HCT116 (cell line): ENCODE results near the gene SLC2A1. TPM values are rescaled to one million over a fixed set of nuclear protein-coding genes. Genes with fewer than 3 reads are reported as not detected.

Source experiments
- ATAC-seq: fragments of 200-7000 bp; cut with Tn5 transposase; 2 replicates; pipeline ENCODE4 v1.9.1; 2020; ENCODE audit warnings: mild to moderate bottlenecking, moderate library complexity
- BruUV-seq: library from RNA; stranded (reverse); fragments of 400-500 nt; replicated peaks from 2 replicates; lab custom pipeline; 2021; lab: Mats Ljungman, UMichigan
- CTCF ChIA-PET: fragments of 300-600 bp; sonication (Branson Sonifier 250); formaldehyde crosslinking; loops from one replicate; lab custom pipeline; 2021; ENCODE audit warnings: antibody characterized with exemption; lab: Charles Lee
- POLR2A ChIA-PET: fragments of 300-600, 350-600 bp; sonication (Branson Sonifier 250); formaldehyde crosslinking; loops from one replicate; lab custom pipeline; 2021; ENCODE audit warnings: antibody characterized with exemption; lab: Charles Lee
- RAD21 ChIA-PET, 2 experiments: fragments of 300-600 bp; sonication (Branson Sonifier 250); formaldehyde crosslinking; loops; one replicate each; lab custom pipeline; 2023; ENCODE audit warnings: low total read pairs in 2 of 2; ENCODE audit not compliant: uncharacterized antibody in 2 of 2, unreplicated experiment in 2 of 2, low non-redundant PET in 1 of 2; lab: Charles Lee
- DNase-seq: peaks from one replicate; pipeline ENCODE4 v3.0.0-alpha.2; 2010; ENCODE audit warnings: low read depth, low spot score
- H2AFZ ChIP-seq: fragments of 200-600 bp; shearing (Covaris generic), sonication (generic); 2 replicates; pipeline ENCODE4 v1.6.1; 2017; ENCODE audit warnings: low read depth, mixed run types, mixed read lengths, antibody characterized with exemption, low read length; ENCODE audit not compliant: poor library complexity, severe bottlenecking
- H3K27ac ChIP-seq: 2 replicates; pipeline ENCODE4 v1.5.1; 2012; ENCODE audit warnings: low read depth, low read length
- H3K27me3 ChIP-seq: fragments of 200-600 bp; sonication (generic); 2 replicates; pipeline ENCODE4 v1.6.1; 2016; ENCODE audit warnings: mixed run types, low read length, mixed read lengths; ENCODE audit not compliant: insufficient read depth
- H3K36me3 ChIP-seq, 2 experiments: fragments of 200-500 bp in 1 of 2; fragments of 200-600 bp in 1 of 2; sonication (Bioruptor generic) in 1 of 2; sonication (generic) in 1 of 2; 2 replicates each; pipeline versions ENCODE4 v1.5.1 to v1.6.1; 2014 to 2016; ENCODE audit warnings: low read length in 2 of 2, inconsistent platforms in 1 of 2, mixed read lengths in 1 of 2, mixed run types in 1 of 2; ENCODE audit not compliant: insufficient read depth in 2 of 2, control insufficient read depth in 1 of 2
- H3K4me1 ChIP-seq, 2 experiments: fragments of 200-600 bp in 1 of 2; sonication (generic) in 1 of 2; 2 replicates each; pipeline versions ENCODE4 v1.5.1 to v1.6.1; 2012 to 2017; ENCODE audit warnings: low read length in 2 of 2, inconsistent platforms in 1 of 2, mild to moderate bottlenecking in 1 of 2, mixed read lengths in 1 of 2, mixed run types in 1 of 2, moderate library complexity in 1 of 2; ENCODE audit not compliant: insufficient read depth in 2 of 2, control insufficient read depth in 1 of 2
- H3K4me2 ChIP-seq: fragments of 200-600 bp; sonication (generic); 2 replicates; pipeline ENCODE4 v1.6.1; 2017; ENCODE audit warnings: mixed run types, low read length, mixed read lengths
- H3K4me3 ChIP-seq, 2 experiments: fragments of 200-600 bp in 1 of 2; sonication (generic) in 1 of 2; replicated peaks in 1 of 2; 2 replicates each; pipeline ENCODE4 v1.5.1; 2011 to 2016; ENCODE audit warnings: low read length in 2 of 2, control low read depth in 1 of 2, low read depth in 1 of 2, mild to moderate bottlenecking in 1 of 2, mixed read lengths in 1 of 2, mixed run types in 1 of 2
- H3K79me2 ChIP-seq: fragments of 200-600 bp; sonication (generic); 2 replicates; pipeline ENCODE4 v1.6.1; 2017; ENCODE audit warnings: mild to moderate bottlenecking, mixed run types, low read length, moderate library complexity, mixed read lengths; ENCODE audit not compliant: insufficient read depth
- H3K9ac ChIP-seq: fragments of 200-600 bp; sonication (generic); 2 replicates; pipeline ENCODE4 v1.6.1; 2016; ENCODE audit warnings: low read length, mixed read lengths
- H3K9me2 ChIP-seq: fragments of 200-600 bp; sonication (generic), shearing (Covaris generic); 2 replicates; pipeline ENCODE4 v1.6.1; 2017; ENCODE audit warnings: mixed run types, mild to moderate bottlenecking, moderate library complexity; ENCODE audit not compliant: insufficient read depth
- H3K9me3 ChIP-seq, 2 experiments: fragments of 200-500 bp in 1 of 2; fragments of 200-600 bp in 1 of 2; sonication (Bioruptor generic) in 1 of 2; sonication (generic) in 1 of 2; 2 replicates each; pipeline ENCODE4 v1.6.1; 2014 to 2017; ENCODE audit warnings: low read length in 2 of 2, mixed read lengths in 2 of 2, inconsistent platforms in 1 of 2, low read depth in 1 of 2, mild to moderate bottlenecking in 1 of 2, mixed run types in 1 of 2, moderate library complexity in 1 of 2; ENCODE audit not compliant: control insufficient read depth in 1 of 2, insufficient read depth in 1 of 2
- H4K20me1 ChIP-seq: fragments of 200-600 bp; sonication (generic), shearing (Covaris generic); 2 replicates; pipeline ENCODE4 v1.6.1; 2017; ENCODE audit warnings: mixed run types, mild to moderate bottlenecking, moderate library complexity; ENCODE audit not compliant: insufficient read depth
- CBX3 ChIP-seq: IDR thresholded peaks from 2 replicates; pipeline ENCODE4 v1.6.1; 2012; ENCODE audit warnings: low read depth
- CEBPB ChIP-seq: IDR thresholded peaks from 2 replicates; pipeline ENCODE4 v1.6.1; 2012; ENCODE audit warnings: low read depth
- EZH2 ChIP-seq: fragments of 200-600 bp; sonication (generic); IDR thresholded peaks from 2 replicates; pipeline ENCODE4 v1.6.1; 2017; ENCODE audit warnings: antibody characterized with exemption, mixed run types
- FOSL1 ChIP-seq: IDR thresholded peaks from 2 replicates; pipeline ENCODE4 v1.6.1; 2012; ENCODE audit warnings: low read depth
- POLR2AphosphoS5 ChIP-seq: IDR thresholded peaks from 2 replicates; pipeline ENCODE4 v1.6.1; 2011; ENCODE audit warnings: mild to moderate bottlenecking, low read depth, low read length, moderate library complexity
- REST ChIP-seq: IDR thresholded peaks from 2 replicates; pipeline ENCODE4 v1.6.1; 2012; ENCODE audit warnings: low read depth
- SIN3A ChIP-seq: IDR thresholded peaks from 2 replicates; pipeline ENCODE4 v1.6.1; 2012; ENCODE audit warnings: low read depth
- SRF ChIP-seq: IDR thresholded peaks from 2 replicates; pipeline ENCODE4 v1.6.1; 2012; ENCODE audit warnings: low read depth
- TCF7L2 ChIP-seq: IDR thresholded peaks from 2 replicates; pipeline ENCODE4 v1.7.0; 2011; ENCODE audit warnings: borderline replicate concordance, inconsistent platforms; ENCODE audit not compliant: insufficient read depth, insufficient read length; ENCODE audit errors: extremely low read depth
- intact Hi-C: fragments of 100-400 bp; cut with micrococcal nuclease; formaldehyde crosslinking; loops from 2 replicates; pipeline ENCODE4 v1.10.0; 2022
- total RNA-seq: library from RNA; stranded (reverse); gene quantifications from one replicate; pipeline ENCODE4 v1.2.1, GENCODE V29; 2021; ENCODE audit not compliant: unreplicated experiment
- TF ChIP-seq, protein P1 (sequence below): IDR thresholded peaks from 2 replicates; pipeline ENCODE4 v1.6.1; 2012

The SLC2A1 gene
- total RNA-seq, 1 experiment from 2014 or later: 248 TPM

DNA sequence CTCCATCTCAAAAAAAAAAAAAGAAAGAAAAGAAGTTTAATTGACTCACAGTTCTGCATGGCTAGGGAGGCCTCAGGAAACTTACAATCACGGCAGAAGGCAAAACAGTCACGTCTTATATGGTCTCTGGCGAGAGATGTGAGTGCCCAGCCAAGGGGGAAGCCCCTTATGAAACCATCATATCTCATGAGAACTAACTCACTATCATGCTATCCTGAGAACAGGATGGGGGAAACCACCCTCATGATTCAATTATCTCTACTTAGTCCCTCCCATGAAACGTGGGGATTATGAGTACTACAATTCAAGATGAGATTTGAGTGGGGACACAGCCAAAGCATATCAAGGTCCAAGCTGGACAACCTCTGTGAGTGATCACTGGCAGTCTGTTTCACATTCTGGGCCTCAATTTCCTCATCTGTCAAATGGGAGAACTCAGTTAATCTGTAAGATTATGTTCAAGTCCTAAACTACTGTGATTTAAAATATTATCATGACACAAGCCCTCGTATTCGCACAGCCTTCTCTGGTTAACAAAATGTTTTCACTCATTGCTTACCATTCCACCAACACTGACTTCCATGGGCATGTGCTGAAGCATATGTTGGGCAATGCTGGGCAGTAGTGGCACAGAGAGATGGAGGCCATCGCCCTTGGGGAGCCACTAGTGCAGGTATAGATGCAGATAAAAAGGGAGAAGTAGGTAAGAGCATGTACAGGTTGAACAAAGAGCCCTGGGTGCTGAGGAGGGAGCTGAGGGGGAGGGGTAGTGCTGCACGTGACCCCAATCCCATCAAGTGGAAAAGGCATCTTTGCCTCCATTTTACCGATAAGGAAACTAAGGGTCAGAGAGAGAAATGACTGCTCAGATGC, 46.2 kb upstream of the SLC2A1 start:
- Histone ChIP-seq H3K27me3 (no peaks in the 10 kb centered on the region), H3K27ac (no peak overlapping the region), H3K36me3 (no peaks in the 10 kb centered on the region), H3K79me2 (no peaks in the 10 kb centered on the region), H3K9me3 (no peaks in the 10 kb centered on the region), H4K20me1 (no peaks in the 10 kb centered on the region), H3K9ac (no peak overlapping the region), H3K4me1 (peaks cover 38 to 58% of the 10 kb centered on the region in 2 experiments), H3K4me3 (no peak overlapping the region), H3K4me2 (no peak overlapping the region), H2AFZ (no peak overlapping the region), H3K9me2 (no peaks in the 10 kb centered on the region)
- ChIA-PET CTCF (no interaction called here), POLR2A (no interaction called here), RAD21 (no interaction called here)
- DNase-seq (no peak), ATAC-seq (no peak)
- intact Hi-C loops: loop anchor here (5.0 kb wide), 1 partner anchor 38 kb away; no protein-coding TSS in a partner anchor
- TF ChIP-seq CEBPB (no peak), REST (no peak), FOSL1 (no peak), SRF (no peak), EZH2 (no peak), CBX3 (no peak), POLR2AphosphoS5 (no peak), TCF7L2 (no peak), SIN3A (no peak)
- TF ChIP-seq, protein P1, sequence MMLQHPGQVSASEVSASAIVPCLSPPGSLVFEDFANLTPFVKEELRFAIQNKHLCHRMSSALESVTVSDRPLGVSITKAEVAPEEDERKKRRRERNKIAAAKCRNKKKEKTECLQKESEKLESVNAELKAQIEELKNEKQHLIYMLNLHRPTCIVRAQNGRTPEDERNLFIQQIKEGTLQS: no peak
- BruUV-seq: no TSS peak
